ENCODE measurements around the gene STX8.

- TF ChIP-seq, protein P1, sequence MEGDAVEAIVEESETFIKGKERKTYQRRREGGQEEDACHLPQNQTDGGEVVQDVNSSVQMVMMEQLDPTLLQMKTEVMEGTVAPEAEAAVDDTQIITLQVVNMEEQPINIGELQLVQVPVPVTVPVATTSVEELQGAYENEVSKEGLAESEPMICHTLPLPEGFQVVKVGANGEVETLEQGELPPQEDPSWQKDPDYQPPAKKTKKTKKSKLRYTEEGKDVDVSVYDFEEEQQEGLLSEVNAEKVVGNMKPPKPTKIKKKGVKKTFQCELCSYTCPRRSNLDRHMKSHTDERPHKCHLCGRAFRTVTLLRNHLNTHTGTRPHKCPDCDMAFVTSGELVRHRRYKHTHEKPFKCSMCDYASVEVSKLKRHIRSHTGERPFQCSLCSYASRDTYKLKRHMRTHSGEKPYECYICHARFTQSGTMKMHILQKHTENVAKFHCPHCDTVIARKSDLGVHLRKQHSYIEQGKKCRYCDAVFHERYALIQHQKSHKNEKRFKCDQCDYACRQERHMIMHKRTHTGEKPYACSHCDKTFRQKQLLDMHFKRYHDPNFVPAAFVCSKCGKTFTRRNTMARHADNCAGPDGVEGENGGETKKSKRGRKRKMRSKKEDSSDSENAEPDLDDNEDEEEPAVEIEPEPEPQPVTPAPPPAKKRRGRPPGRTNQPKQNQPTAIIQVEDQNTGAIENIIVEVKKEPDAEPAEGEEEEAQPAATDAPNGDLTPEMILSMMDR (IDR thresholded peaks at IDR 0.05; ENCODE audit: borderline replicate concordance, extremely low read depth, low read length, poor library complexity, severe bottlenecking) = no peak
- no peak for TF ChIP-seq EZH2 (IDR thresholded peaks at IDR 0.05; ENCODE audit: borderline replicate concordance, low read depth, low read length, severe bottlenecking)
These were observed 352.1 kb downstream of the STX8 start for GRCh38 chr17:9223531-9223930.

Data from DND-41 (cell line).